Natural killer cell treated with Interleukin-12 subunit alpha and Interleukin-12 subunit beta and Interleukin-15 and Interleukin-18, amount 100 ng/mL, for 72 hours (primary cell): ENCODE results near the gene LYZL2. TPM values are rescaled to one million over a fixed set of nuclear protein-coding genes. Genes with fewer than 3 reads are reported as not detected.
"Not testable (repeated sequence)": the region's sequence is repeated elsewhere in the genome, so short reads cannot be mapped to it uniquely, and the experiment has no call there.

ENCODE experiments used
- ATAC-seq, 2 donors: fragments of 150-1000 bp; cut with Tn5 transposase in 1 of 2; sonication (Bioruptor Pico), chemical (Tn5 transposase) in 1 of 2; 2 replicates each; pipeline ENCODE4 v1.10.0; 2021
- DNase-seq: peaks from one replicate; pipeline ENCODE4 v3.0.0; 2022; ENCODE audit warnings: low spot score
- H3K27ac Mint-ChIP-seq, 2 donors: 1 replicate in 1 of 2; 2 replicates in 1 of 2; pipeline ENCODE4 v1.8.0; 2022; ENCODE audit warnings: mixed read lengths in 2 of 2, mild to moderate bottlenecking in 1 of 2, moderate library complexity in 1 of 2
- H3K27me3 Mint-ChIP-seq, 2 donors: 1 replicate in 1 of 2; 2 replicates in 1 of 2; pipeline ENCODE4 v1.8.0; 2022; ENCODE audit warnings: mixed read lengths in 2 of 2
- H3K36me3 Mint-ChIP-seq: one replicate; pipeline ENCODE4 v1.8.0; 2022; ENCODE audit warnings: mixed read lengths
- H3K4me1 Mint-ChIP-seq, 2 donors: 1 replicate in 1 of 2; 2 replicates in 1 of 2; pipeline ENCODE4 v1.8.0; 2022; ENCODE audit warnings: low read depth in 2 of 2, mixed read lengths in 2 of 2, mild to moderate bottlenecking in 1 of 2
- H3K4me3 Mint-ChIP-seq: one replicate; pipeline ENCODE4 v1.8.0; 2022; ENCODE audit warnings: mixed read lengths
- H3K9me3 Mint-ChIP-seq: 2 replicates; pipeline ENCODE4 v1.8.0; 2022; ENCODE audit warnings: mixed read lengths
- total RNA-seq, 2 donors: library from RNA; stranded (reverse); gene quantifications; one replicate each; pipeline ENCODE4 v1.2.3, GENCODE V29; 2022

LYZL2 gene
- total RNA-seq, 2 donors from 2014 or later = not detected

DNA sequence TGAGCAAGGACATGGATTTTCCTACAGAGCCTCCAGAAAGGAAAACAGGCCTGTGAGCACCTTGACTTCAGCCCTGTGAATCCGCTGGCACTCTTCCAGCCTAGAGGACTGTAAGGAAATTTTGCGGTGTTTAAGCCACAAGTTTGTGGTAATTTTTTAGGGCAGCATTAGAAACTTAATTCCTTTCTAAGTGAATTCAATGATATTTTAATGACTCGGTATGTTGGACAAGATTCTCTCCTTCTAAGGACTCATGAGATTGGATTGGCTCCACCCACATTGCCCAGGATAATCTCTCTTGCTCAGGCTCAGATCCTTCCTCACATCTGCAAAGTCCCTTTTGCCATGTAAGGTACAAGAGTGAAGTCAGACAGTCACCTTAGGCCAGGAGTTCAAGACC, 4.5 kb downstream of the LYZL2 start:
- Mint-ChIP-seq H3K9me3 (no peaks in the 10 kb centered on the region), H3K4me3 (no peak overlapping the region), H3K27me3 (peaks cover 15 to 20% of the 10 kb centered on the region in 2 donors), H3K4me1 (peaks cover 0 to 5% of the 10 kb centered on the region in 2 donors), H3K27ac (no peak overlapping the region), H3K36me3 (no peaks in the 10 kb centered on the region)
- ATAC-seq (no peak), DNase-seq (no peak)

DNA sequence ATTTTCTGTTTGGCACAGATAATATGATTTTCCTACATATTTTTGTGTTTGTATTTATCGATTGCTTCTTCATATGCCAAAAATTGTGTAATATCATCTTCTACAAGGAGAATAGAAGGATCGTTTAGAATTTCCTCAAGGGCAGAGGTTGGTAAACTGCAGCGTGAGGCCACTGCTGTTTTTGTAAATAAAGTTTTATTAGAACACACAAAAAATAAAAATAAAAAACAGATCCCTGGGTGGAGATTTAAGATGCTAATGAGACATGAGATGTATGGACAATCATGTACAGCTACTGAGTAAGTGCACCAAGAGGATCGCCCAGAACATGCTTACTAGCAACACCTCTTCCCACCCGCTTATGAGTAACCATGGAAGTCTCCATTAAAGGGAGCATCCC, 9.6 kb downstream of the LYZL2 start:
- H3K27ac Mint-ChIP-seq = no peak overlapping the region
- no peaks in the 10 kb centered on the region for H3K9me3 Mint-ChIP-seq
- DNase-seq (no peak), ATAC-seq (no peak)
- H3K27me3 Mint-ChIP-seq = peaks cover 22 to 36% of the 10 kb centered on the region in 2 donors
- peaks cover 0 to 5% of the 10 kb centered on the region in 2 donors for H3K4me1 Mint-ChIP-seq
- no peak overlapping the region for H3K4me3 Mint-ChIP-seq
- H3K36me3 Mint-ChIP-seq = no peaks in the 10 kb centered on the region

DNA sequence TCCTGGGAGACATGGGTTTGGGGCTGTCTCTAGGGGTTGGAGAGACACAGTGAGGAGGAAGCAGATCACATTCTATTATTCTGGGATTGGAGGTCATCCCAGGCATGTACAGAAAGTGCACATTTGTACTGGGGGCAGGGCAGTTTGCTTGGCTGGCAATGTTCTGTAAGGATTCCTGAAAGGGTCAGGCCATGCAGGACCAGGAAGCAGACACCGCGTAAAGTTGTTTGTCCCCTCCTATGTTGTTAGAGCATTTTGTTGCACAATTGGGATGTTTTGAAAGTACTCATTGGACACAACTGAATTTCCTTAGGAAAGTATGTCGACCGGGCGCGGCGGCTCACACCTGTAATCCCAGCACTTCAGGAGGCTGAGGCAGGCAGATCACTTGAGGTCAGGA, 12.5 kb downstream of the LYZL2 start:
- Mint-ChIP-seq H3K27me3 (peaks cover 23 to 39% of the 10 kb centered on the region in 2 donors), H3K4me1 (no peaks in the 10 kb centered on the region), H3K9me3 (no peaks in the 10 kb centered on the region), H3K36me3 (no peaks in the 10 kb centered on the region), H3K4me3 (no peak overlapping the region), H3K27ac (no peak overlapping the region)
- DNase-seq (no peak), ATAC-seq (no peak)

DNA sequence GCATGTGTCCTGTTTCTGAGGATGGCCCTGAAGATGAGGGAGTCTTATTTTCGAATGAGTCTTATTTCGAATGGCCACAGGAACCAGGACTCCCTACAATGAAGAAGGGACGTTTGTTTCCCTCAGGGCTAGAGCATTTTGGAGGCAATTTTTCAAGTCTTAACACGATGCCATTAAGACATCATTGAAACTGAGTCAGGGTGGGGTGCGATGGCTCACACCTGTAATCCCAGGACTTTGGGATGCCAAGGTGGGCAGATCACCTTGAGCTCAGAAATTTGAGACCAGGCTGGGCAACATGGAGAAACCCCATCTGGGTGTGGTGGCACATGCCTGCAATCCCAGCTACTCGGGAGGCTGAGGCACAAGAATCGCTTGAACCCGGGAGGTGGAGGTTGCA, 18.5 kb downstream of the LYZL2 start:
- peaks cover 17 to 43% of the 10 kb centered on the region in 2 donors for H3K27me3 Mint-ChIP-seq
- H3K27ac Mint-ChIP-seq, H3K4me1 Mint-ChIP-seq, H3K9me3 Mint-ChIP-seq, ATAC-seq, H3K36me3 Mint-ChIP-seq, DNase-seq, H3K4me3 Mint-ChIP-seq: not testable (repeated sequence)

DNA sequence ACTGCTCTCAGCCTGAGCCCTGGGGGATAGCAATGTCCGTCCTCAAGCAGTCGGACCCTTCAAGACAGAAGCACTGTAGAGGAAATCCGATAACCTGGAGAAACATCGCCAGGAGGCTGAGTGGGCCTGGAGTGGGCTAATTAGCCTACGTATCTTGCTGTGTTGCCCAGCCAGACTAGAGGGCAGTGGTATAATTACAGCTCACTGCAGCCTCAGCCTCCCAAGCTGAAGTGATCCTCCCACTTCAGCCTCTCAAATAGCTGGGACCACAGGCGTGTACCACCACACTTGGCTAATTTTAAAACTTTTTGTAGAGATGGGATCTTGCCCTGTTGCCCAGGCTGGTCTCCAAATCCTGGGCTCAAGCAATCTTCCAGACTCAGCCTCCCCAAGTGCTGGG, 21.7 kb downstream of the LYZL2 start:
- ATAC-seq (no peak), DNase-seq (no peak)
- H3K27ac Mint-ChIP-seq = no peak overlapping the region
- H3K27me3 Mint-ChIP-seq = peaks cover 15 to 46% of the 10 kb centered on the region in 2 donors
- no peaks in the 10 kb centered on the region for H3K36me3 Mint-ChIP-seq
- H3K4me1 Mint-ChIP-seq = peaks cover 6% of the 10 kb centered on the region in 2 donors
- no peaks in the 10 kb centered on the region for H3K9me3 Mint-ChIP-seq
- H3K4me3 Mint-ChIP-seq = no peak overlapping the region

DNA sequence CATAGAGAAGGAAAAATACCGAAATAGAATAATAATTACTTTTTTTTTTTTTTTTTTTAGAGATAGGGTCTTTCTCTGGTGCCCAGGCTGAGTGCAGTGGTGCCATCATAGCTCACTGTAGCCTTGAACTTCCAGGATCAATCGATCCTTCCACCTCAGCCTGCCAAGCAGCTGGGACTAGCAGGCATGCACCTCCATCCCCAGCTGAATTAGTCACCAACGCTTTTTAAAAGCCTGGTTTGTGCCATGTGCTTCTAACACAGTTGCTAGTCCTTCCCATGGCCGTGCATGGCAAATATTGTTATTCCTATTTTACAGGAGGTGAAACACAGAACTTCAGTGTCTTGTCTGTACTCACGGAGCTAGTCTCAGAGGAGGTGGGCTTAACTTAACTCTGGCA, 23.2 kb downstream of the LYZL2 start:
- no peak for ATAC-seq
- no peak overlapping the region for H3K4me3 Mint-ChIP-seq
- H3K9me3 Mint-ChIP-seq = no peaks in the 10 kb centered on the region
- no peak for DNase-seq
- H3K27ac Mint-ChIP-seq = no peak overlapping the region
- H3K4me1 Mint-ChIP-seq = peaks cover 6% of the 10 kb centered on the region in 2 donors
- H3K27me3 Mint-ChIP-seq = peaks cover 11 to 31% of the 10 kb centered on the region in 2 donors
- no peaks in the 10 kb centered on the region for H3K36me3 Mint-ChIP-seq

DNA sequence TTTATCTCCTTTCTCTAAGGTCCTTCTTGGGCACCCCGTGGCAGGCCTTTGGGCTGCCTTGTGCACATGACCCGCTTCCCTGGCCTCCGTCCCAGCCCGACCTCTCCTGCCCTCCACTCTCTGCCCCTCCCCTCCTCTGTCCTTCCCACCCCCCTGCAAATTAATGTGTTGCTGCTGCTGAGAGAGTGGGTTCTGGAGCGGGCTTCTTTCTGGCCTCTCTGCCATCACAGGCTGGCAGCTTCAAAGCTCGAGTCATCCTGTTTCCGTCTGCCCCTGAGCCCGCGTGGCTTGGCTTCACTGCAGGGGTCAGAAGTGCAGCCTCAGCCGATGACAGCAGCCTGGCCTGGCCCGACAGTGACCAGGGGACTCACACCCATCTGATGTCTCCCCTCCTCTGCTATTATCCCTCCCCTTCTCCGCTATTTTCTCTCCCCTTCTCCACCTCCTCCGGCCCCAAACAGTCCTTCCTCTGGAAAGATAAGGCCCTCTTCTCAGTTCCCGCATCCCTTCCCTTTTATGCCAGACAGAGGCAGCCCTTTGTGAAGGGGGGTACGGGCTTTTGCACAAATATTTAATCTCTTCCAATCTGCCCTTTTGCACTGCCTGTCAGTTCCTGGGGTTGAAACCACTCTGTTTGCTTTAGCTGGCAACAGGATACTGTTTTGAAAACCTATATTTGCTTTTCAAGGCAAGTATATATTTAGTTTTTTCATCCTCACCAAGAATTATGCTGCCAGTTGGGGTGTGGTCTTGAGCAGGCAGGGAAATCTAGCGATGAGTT, 24.0 kb downstream of the LYZL2 start:
- not testable (repeated sequence) for H3K27ac Mint-ChIP-seq, DNase-seq, H3K9me3 Mint-ChIP-seq, H3K36me3 Mint-ChIP-seq, H3K4me1 Mint-ChIP-seq, H3K4me3 Mint-ChIP-seq, ATAC-seq
- H3K27me3 Mint-ChIP-seq = peaks cover 9 to 27% of the 10 kb centered on the region in 2 donors

DNA sequence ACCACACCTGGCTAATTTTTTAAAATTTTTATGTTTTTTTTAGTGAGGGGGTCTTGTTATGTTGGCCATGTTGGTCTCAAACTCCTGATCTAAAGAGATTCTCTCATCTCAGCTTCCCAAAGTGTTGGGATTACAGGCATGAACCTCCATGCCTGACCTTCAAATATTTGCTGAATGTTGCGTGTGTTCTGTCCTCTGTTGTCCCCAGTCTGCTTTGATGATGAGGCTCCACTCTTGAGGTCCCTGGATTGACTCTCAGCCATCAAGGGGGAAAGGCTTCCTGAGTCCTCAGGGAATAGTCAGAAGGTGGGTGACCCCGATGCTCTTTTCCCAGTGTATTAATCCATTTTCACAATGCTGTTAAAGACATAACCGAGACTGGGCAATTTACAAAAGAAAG, 26.0 kb downstream of the LYZL2 start:
- H3K4me1 Mint-ChIP-seq = peaks cover 6 to 10% of the 10 kb centered on the region in 2 donors
- peaks cover 6 to 20% of the 10 kb centered on the region in 2 donors for H3K27me3 Mint-ChIP-seq
- ATAC-seq (no peak), DNase-seq (no peak)
- H3K36me3 Mint-ChIP-seq = no peaks in the 10 kb centered on the region
- H3K27ac Mint-ChIP-seq = no peak overlapping the region
- no peaks in the 10 kb centered on the region for H3K9me3 Mint-ChIP-seq
- H3K4me3 Mint-ChIP-seq = no peak overlapping the region

DNA sequence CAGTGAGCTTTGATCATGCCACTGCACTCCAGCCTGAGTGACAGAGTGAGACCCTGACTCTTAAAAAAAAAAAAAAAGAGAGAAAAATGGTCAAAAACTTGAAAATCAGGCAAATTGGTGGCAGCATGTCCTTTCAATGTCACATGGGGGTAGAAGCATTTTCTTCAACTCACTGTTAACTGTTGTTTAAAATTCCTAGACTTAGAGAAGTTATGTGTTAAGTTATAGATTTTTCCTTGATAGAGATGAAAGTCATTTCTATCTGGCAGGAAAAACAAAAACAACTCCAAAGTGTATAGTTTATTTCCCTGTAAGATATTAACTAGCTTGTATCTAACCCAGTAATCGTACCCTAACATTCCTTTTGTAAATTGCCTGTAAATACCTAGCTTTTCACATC, 26.8 kb downstream of the LYZL2 start:
- DNase-seq = no peak
- H3K9me3 Mint-ChIP-seq = no peaks in the 10 kb centered on the region
- no peaks in the 10 kb centered on the region for H3K36me3 Mint-ChIP-seq
- H3K4me3 Mint-ChIP-seq = no peak overlapping the region
- H3K27me3 Mint-ChIP-seq = peaks cover 6 to 20% of the 10 kb centered on the region in 2 donors
- peaks cover 6 to 10% of the 10 kb centered on the region in 2 donors for H3K4me1 Mint-ChIP-seq
- H3K27ac Mint-ChIP-seq = no peak overlapping the region
- no peak for ATAC-seq

DNA sequence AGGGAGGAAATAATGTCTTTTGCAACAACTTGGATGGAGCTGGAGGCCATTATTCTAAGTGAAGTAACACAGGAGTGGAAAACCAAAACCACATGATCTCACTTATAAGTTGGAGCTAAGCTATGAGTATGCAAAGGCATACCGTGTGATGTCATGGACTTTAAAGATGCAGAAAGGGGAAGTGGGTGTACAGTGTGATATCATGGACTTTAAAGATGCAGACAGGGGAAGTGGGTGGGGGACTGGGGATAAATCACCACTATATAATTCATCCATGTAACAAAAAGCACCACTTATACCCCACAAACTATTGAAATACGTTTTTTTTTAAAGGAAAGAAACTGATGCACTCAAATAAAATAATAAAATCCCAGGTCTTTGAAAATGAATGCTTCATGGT, 29.5 kb downstream of the LYZL2 start:
- Mint-ChIP-seq H3K9me3 (no peaks in the 10 kb centered on the region), H3K4me1 (peaks cover 0 to 4% of the 10 kb centered on the region in 2 donors), H3K27ac (no peak overlapping the region), H3K4me3 (no peak overlapping the region), H3K36me3 (no peaks in the 10 kb centered on the region), H3K27me3 (peaks cover 0 to 3% of the 10 kb centered on the region in 2 donors)
- no peak for DNase-seq
- ATAC-seq = peak; percentile 45 to 58

DNA sequence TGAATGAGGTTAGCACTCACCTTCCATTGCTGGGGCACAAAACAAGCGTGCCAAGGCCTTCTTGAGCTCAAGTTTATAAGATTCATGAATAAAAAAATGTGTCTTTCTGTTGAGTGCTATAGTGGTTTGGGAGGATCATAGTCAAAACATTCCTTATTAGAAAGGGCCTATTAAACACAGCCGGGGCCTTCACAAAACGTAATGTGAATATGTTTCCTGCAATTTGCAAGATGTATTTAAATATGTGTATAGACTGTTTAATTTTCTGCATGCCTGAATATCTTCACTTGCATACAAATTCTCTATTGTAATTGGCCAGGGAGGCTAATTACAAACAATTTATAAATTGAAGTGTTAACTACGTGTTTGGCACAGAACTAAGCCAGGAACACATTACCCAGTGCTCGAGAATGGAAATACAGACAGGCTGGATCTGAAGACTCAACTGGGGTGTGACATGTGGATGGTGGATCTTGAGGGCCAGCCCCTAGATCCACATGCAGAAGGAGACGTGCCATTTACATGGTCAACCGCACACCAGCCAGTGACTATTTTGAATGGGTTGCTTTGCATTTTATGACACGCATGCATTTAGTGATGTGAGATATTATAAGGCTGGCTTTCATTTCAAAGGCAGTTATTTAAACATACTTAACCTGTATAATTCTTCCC, 31.3 kb downstream of the LYZL2 start:
- Mint-ChIP-seq H3K27me3 (peaks cover 11 to 15% of the 10 kb centered on the region in 2 donors), H3K36me3 (no peaks in the 10 kb centered on the region), H3K4me1 (peaks cover 0 to 4% of the 10 kb centered on the region in 2 donors), H3K27ac (no peak overlapping the region), H3K4me3 (no peak overlapping the region), H3K9me3 (no peaks in the 10 kb centered on the region)
- no peak for DNase-seq
- ATAC-seq = no peak

DNA sequence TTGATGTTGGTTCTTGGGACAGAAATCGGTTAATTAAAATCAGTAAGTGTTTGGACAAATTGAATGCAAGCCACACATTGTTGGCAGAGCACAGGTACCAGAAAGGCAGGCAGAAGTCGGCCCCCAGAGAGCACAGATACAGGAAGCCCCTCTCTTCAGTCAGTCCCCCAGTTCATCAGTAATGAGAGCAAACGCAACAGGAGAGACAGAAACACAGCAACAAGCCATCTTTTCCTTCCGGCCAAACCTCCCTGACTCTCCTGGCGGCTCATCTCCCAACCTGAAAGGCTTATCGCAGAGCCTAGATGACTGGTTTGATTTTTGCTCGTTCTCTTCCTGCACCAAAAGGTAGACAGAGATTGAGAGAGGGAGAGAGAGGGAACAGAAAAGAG, 32.1 kb downstream of the LYZL2 start:
- H3K27ac Mint-ChIP-seq, ATAC-seq, H3K4me1 Mint-ChIP-seq: not testable (repeated sequence)

DNA sequence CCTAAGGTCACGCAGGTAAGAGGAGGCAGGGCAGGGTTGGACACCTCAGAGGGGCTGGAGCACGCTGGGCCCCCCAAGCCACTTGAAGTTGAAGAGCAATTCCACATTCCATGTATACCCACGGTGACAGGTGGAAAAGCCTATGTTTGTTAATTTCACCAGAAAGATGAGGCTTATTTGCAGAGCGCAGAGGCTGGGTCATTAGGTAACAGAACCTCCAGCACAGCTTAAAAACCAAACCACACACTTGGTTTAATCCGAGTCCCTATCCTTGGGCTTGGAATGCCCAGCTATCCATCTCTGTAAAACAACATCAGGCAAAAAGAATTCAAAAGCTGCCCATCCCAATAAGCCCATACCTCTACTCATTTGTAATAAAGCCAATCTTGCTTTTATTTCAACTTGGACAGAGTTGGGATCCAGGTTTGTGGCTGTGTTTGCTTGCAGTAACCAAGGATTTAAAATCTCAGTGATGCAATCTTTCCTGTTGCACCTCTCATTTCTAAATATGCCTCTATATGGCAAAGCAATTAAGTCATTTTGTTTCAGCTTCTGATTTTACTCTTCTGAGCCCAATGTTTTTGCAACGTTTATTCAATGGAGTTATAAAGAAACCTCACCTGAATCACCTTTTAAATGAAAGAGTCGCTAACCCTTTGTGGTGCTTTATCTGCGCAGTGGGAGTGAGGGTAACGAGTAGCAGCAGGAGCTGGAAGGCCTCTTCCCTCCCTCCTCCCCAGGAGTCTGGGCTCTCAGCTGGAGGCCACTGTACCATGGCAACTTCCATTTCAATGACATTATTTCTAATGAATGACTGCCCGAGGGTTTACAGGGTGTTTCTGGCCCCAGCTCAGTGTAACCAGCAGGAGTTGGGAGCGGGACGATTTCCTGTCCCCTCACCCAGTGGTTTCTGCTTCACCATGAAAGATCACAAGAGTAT, 32.8 kb downstream of the LYZL2 start:
- H3K4me3 Mint-ChIP-seq, H3K36me3 Mint-ChIP-seq, H3K27ac Mint-ChIP-seq, DNase-seq, H3K4me1 Mint-ChIP-seq, H3K9me3 Mint-ChIP-seq, ATAC-seq: not testable (repeated sequence)
- H3K27me3 Mint-ChIP-seq = peaks cover 13 to 15% of the 10 kb centered on the region in 2 donors

More for the DNA sequence above, 32.1 kb downstream of the LYZL2 start:
- H3K27me3 Mint-ChIP-seq = peaks cover 13 to 15% of the 10 kb centered on the region in 2 donors
- DNase-seq, H3K4me3 Mint-ChIP-seq, H3K36me3 Mint-ChIP-seq, H3K9me3 Mint-ChIP-seq: not testable (repeated sequence)
